Stimulated activated CD8-positive, alpha-beta memory T cell treated with anti-CD3 and anti-CD28 coated beads, Interleukin-4, amount 100 ng/mL, for 1 hour (primary cell): ENCODE data around the gene PRMT2.

ENCODE experiments used
- DNase-seq, 2 donors: peaks; one replicate each; pipeline ENCODE4 v3.0.0-alpha.2; 2020; ENCODE audit warnings: low read depth in 2 of 2, low spot score in 1 of 2

The PRMT2 gene

GRCh38 chr21:46641656-46642055 lies 6.2 kb downstream of the PRMT2 start:
- no peak for DNase-seq

DNA sequence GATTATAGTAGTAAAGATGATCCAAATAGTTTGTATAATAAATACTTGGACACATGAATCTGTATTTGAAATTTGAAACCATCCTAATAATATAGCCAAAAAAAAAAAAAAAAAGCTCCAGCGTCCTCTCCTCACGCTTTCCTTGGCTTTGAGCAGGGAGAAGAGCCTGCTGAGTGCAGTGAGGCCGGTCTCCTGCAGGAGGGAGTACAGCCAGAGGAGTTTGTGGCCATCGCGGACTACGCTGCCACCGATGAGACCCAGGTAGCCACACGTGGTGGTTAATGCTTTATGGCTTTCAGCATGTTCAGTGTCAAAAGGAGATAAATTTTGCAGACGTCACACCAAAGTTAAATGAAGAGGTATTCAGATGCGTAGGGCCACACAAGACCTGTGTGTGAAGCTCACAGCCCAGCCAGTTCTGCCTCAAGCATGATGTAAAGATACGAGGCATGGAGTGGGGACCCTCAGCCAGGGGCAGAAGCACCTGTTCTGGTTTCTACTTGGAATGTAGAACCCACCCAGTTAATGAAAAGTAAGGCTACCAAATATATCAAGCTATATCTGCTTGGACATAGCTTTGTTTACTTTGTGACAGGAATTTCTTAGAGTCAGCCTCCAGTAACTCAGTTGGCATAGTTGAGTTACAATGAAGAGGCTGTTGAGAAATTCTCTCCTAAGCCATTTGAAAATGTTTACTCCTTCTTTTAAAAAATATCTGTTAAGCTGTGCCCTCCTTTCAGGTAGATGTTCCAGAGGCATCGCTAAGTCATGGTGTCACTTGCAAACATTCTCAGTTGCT lies 8.1 kb downstream of the PRMT2 start:
- no peak for DNase-seq

- DNase-seq: no peak
Measured at GRCh38 chr21:46645840-46646239, 10.4 kb downstream of the PRMT2 start.

- DNase-seq: no peak
Measured at GRCh38 chr21:46646541-46647154, 11.2 kb downstream of the PRMT2 start.

DNA sequence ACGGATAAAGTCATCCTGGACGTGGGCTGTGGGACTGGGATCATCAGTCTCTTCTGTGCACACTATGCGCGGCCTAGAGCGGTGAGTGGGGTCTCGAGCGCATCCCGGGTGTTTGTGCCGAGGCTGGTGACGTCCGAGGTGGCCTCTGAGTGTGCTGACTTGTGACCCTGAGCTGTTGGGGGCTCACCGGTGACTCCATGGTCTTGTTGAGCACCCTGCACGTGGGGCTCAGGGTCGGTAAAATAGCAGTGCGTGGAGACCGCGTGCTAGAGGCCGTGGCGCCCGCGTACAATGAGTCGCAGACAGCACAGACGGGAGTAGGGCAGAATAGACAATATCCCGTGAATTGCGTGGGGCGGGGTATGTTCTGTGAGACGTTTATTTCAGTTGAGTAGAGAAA lies 13.1 kb downstream of the PRMT2 start:
- DNase-seq: no peak

DNA sequence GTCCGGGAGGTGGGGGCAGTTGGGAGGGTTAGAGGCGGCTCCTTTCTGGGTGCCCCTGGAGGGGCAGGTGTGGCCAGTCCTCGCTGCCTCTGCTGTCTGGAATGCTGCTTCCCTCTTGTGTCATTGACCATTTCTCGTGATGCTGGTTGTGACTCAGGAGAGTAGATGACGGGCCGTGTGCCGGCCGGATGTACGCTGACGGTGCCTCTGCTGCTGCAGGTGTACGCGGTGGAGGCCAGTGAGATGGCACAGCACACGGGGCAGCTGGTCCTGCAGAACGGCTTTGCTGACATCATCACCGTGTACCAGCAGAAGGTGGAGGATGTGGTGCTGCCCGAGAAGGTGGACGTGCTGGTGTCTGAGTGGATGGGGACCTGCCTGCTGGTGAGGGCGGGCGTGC lies 13.9 kb downstream of the PRMT2 start:
- DNase-seq: no peak

- DNase-seq: no peak
Measured at GRCh38 chr21:46650476-46651098, 15.1 kb downstream of the PRMT2 start.

GRCh38 chr21:46651121-46651520 lies 15.6 kb downstream of the PRMT2 start:
- DNase-seq: no peak

DNA sequence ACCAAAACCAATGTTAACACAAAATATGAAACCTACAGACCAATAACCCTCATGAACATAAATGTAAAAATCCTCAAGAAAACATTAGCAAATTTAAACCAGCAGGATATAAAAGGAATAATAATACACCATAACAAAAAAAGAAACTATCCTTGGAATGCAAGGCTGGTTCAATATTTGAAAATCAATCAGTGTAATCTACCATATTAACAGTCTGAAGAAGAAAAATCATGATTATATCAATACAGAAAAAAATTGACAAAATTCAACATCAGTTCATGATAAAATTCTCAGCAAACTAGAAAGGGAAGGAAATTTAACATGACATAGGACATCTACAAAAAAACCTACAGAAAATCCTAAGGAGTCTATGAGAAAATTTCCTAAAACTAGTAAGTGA lies 19.8 kb downstream of the PRMT2 start:
- DNase-seq: no peak

DNA sequence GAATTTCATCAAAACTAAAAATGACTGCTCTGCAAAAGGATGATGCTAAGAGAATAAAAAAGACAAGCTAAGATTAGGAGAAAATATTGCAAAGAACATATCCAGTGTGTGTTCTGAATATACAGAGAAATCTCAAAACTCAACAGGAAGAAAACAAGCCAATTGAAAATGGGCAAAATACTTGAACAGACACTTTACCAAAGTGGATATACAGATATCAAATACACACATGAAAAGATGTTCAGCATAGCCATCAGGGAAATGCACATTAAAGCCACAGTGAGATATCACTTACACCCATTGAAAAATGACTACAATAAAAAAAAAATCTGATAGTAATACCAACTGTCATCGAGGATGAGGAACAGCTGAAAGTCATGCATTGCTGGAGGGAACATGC lies 21.3 kb downstream of the PRMT2 start:
- DNase-seq: no peak

- DNase-seq: no peak
Measured at GRCh38 chr21:46660505-46660904, 25.0 kb downstream of the PRMT2 start.

DNA sequence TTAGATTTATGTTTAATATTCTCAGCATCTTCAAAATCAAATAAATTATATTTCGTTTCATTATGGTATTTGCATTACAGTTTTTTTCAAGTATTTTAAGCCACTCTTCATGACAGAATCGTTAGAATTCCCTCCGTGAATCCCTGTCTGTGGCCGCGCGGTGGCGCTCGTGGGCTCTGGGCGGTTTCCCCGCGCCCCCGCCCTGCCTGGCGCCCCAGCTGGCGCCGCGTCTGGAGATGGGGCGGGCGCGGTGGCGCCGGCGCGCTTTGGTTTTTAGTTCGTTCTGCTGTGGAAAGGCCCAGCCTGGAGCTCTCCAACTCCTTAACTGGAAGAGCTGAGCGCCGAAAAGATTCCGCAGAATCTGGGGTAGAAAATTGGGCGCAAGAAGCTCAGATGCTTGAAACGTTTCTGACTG lies 25.7 kb downstream of the PRMT2 start:
- DNase-seq: peak in 1 of 2 donors; percentile 27

GRCh38 chr21:46661642-46662366 lies 26.3 kb downstream of the PRMT2 start:
- DNase-seq: no peak

DNA sequence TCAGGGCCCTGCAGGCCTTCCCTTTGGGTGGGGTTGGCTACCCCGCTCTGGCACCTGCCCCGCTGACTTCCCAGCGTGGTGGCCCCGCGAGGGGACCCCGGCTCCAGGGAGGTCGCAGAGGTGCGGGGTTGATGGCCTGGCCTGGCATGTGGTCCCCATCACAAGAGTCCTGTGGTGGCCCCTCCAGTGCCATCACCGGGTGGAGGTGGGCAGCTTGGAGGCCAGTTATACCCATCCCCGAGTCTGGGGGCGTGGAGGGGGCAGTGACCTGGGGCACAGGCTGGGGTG lies 26.8 kb downstream of the PRMT2 start:
- DNase-seq: no peak

GRCh38 chr21:46662765-46663500 lies 27.5 kb downstream of the PRMT2 start:
- no peak for DNase-seq

GRCh38 chr21:46663754-46664153 lies 28.3 kb downstream of the PRMT2 start:
- DNase-seq: no peak

DNA sequence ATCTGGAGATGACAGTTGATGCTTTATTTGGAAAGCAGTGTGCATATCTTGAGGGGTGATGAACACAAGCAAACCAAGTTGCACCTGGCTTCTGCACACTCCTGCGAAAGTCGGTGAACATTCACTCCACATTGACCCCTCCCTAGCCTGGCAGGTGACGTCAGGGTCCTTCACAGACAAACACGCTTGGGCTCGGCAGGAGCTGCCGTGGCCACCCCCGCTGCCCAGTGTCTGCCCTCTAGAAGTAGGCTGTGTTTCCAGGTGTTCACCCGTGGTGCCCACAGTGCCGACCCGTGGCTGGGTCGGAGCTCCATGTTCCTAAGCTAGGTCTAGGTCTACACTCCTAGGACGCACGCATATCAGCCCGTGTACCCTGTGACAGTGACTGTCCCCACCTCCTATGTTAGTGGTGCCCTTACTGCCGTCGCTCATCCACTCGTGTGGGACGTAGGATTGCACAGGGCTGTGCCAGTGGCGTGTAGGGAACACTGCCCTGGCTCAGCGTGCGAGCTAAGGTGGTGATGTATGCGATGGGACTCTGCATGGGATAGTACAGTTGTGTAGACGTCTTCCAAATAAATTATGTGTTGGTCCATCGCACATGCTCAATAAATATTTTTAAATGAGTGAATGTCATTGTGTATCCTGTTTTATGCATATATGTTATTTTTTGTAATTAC lies 29.0 kb downstream of the PRMT2 start:
- no peak for DNase-seq

- DNase-seq: no peak
Measured at GRCh38 chr21:46665566-46665965, 30.1 kb downstream of the PRMT2 start.

- DNase-seq: no peak
Measured at GRCh38 chr21:46666941-46667740, 31.7 kb downstream of the PRMT2 start.
